Aorta (tissue), 5 donors: Measurements from ENCODE around the gene DOK1. TPM values are rescaled to one million over a fixed set of nuclear protein-coding genes. Genes with fewer than 3 reads are reported as not detected.
A peak's percentile ranks its signal among the peaks of the same experiment; 100 is the strongest.

Source experiments
- ATAC-seq: fragments of 200-7000 bp; cut with Tn5 transposase; one replicate; pipeline ENCODE4 v1.9.1; 2022; ENCODE audit warnings: moderate library complexity; ENCODE audit not compliant: low FRiP score
- DNase-seq, 2 donors: peaks; one replicate each; pipeline ENCODE4 v3.0.0-alpha.2; 2020
- H3K27ac ChIP-seq, 2 donors: one replicate each; pipeline ENCODE4 v1.5.1; 2013; ENCODE audit warnings: low read length in 2 of 2, mild to moderate bottlenecking in 2 of 2, moderate library complexity in 2 of 2, control low read depth in 1 of 2, inconsistent platforms in 1 of 2, low read depth in 1 of 2
- H3K27me3 ChIP-seq, 2 donors: one replicate each; pipeline ENCODE4 v1.6.1; 2013; ENCODE audit warnings: control low read depth in 1 of 2, low read length in 1 of 2, mild to moderate bottlenecking in 1 of 2, moderate library complexity in 1 of 2; ENCODE audit not compliant: insufficient read depth in 2 of 2, control insufficient read depth in 1 of 2
- H3K36me3 ChIP-seq, 2 donors: one replicate each; pipeline ENCODE4 v1.6.1; 2013; ENCODE audit warnings: control low read depth in 1 of 2, low read length in 1 of 2, mild to moderate bottlenecking in 1 of 2; ENCODE audit not compliant: insufficient read depth in 2 of 2, control insufficient read depth in 1 of 2
- H3K4me1 ChIP-seq, 2 donors: one replicate each; pipeline ENCODE4 v1.6.1; 2013; ENCODE audit warnings: low read length in 2 of 2, control low read depth in 1 of 2, mild to moderate bottlenecking in 1 of 2, moderate library complexity in 1 of 2; ENCODE audit not compliant: insufficient read depth in 2 of 2, control insufficient read depth in 1 of 2
- H3K4me3 ChIP-seq, 2 donors: one replicate each; pipeline ENCODE4 v1.5.1; 2013; ENCODE audit warnings: low read length in 2 of 2, control low read depth in 1 of 2, mild to moderate bottlenecking in 1 of 2
- H3K9me3 ChIP-seq: one replicate; pipeline ENCODE4 v1.6.1; 2013; ENCODE audit warnings: mild to moderate bottlenecking, low read length; ENCODE audit not compliant: control insufficient read depth
- WGBS, 2 donors: extraction: QIAGEN DNeasy Blood & Tissue Kit; methylation state at CpG; one replicate each; pipeline ENCODE4 v1.1.7; 2013; 5-methylcytosine and 5-hydroxymethylcytosine counted together
- intact Hi-C, 2 donors: fragments of 100-400 bp; cut with DNase I; formaldehyde crosslinking; loops; one replicate each; pipeline versions ENCODE4 v1.14.2 to v1.15.0; 2022
- polyA plus RNA-seq, 2 donors: library from polyadenylated mRNA; stranded (reverse); fragments of 200-250 nt; gene quantifications; one replicate each; pipeline ENCODE4 v1.2.3, GENCODE V29; 2013
- total RNA-seq, 2 donors: library from RNA; stranded (reverse); fragmentation: NEBNext Ultra II Directional; extraction: Animal tissue kit (Norgen Biotek cat#: 25700); gene quantifications; one replicate each; pipeline ENCODE4 v1.2.1, GENCODE V29; 2021
- donor health status: healthy with polysubstance abuse.
- donor health status: Bipolar disorder and iron deficiency.
- donor health status: DM: no; HTN: no; CAD: no.
- donor health status: DM: no; HTN: no; CAD: no.
- donor health status: DM: yes; HTN: yes; CAD: no.

The DOK1 gene
- total and polyA plus RNA-seq, 4 donors, result 14.9 to 19.6 (median 17.3) TPM

- Histone ChIP-seq H3K27ac (no peak overlapping the region), H3K9me3 (no peaks in the 10 kb centered on the region), H3K4me3 (no peak overlapping the region), H3K36me3 (no peaks in the 10 kb centered on the region), H3K4me1 (no peaks in the 10 kb centered on the region), H3K27me3 (no peaks in the 10 kb centered on the region)
- DNase-seq, result no peak
- intact Hi-C loops, result no loop called here
- ATAC-seq, result no peak
These were observed 3.0 kb upstream of the DOK1 start for GRCh38 chr2:74551530-74551929.

GRCh38 chr2:74551942-74552913 lies 2.3 kb upstream of the DOK1 start:
- Histone ChIP-seq H3K4me1 (no peaks in the 10 kb centered on the region), H3K27me3 (no peaks in the 10 kb centered on the region), H3K4me3 (no peak overlapping the region), H3K9me3 (no peaks in the 10 kb centered on the region), H3K27ac (no peak overlapping the region), H3K36me3 (no peaks in the 10 kb centered on the region)
- WGBS, 2 donors, result 89 to 90% methylated on average over 21 of the region's 21 CpGs
- no peak for ATAC-seq
- peak in 1 of 2 donors; percentile 40 for DNase-seq
- intact Hi-C loops, result no loop called here

GRCh38 chr2:74552914-74553811 lies 1.4 kb upstream of the DOK1 start:
- WGBS, 2 donors, result 18 to 23% methylated on average over 26 to 27 of the region's 27 CpGs
- no peak overlapping the region for H3K27ac ChIP-seq
- ATAC-seq, result no peak
- no peaks in the 10 kb centered on the region for H3K4me1 ChIP-seq
- no peaks in the 10 kb centered on the region for H3K9me3 ChIP-seq
- intact Hi-C loops, result no loop called here
- peak overlapping the region; percentile 39 to 74 for H3K4me3 ChIP-seq
- no peaks in the 10 kb centered on the region for H3K36me3 ChIP-seq
- H3K27me3 ChIP-seq, result no peaks in the 10 kb centered on the region
- peak in 1 of 2 donors; percentile 61 for DNase-seq

- intact Hi-C loops, result loop anchor here in 1 of 2 donors (1.0 kb wide), 1 partner anchor 26 kb away; the partner anchor contains the start of genes AUP1 and HTRA2
These were observed 456 bp downstream of the DOK1 start for GRCh38 chr2:74554820-74555531.

GRCh38 chr2:74555610-74556103 lies 1.1 kb downstream of the DOK1 start:
- DNase-seq, result peak in 1 of 2 donors; percentile 62
- Histone ChIP-seq H3K36me3 (no peaks in the 10 kb centered on the region), H3K4me3 (no peak overlapping the region), H3K27ac (no peak overlapping the region), H3K27me3 (no peaks in the 10 kb centered on the region), H3K9me3 (no peaks in the 10 kb centered on the region), H3K4me1 (no peaks in the 10 kb centered on the region)
- intact Hi-C loops, result no loop called here
- no peak for ATAC-seq
- 85% methylated on average over 17 of the region's 17 CpGs for WGBS, 2 donors

More at GRCh38 chr2:74554820-74555531, 456 bp downstream of the DOK1 start:
- WGBS, 2 donors, result 6 to 8% methylated on average over 56 to 58 of the region's 58 CpGs
- Histone ChIP-seq H3K27me3 (no peaks in the 10 kb centered on the region), H3K9me3 (no peaks in the 10 kb centered on the region), H3K4me1 (no peaks in the 10 kb centered on the region), H3K4me3 (peak overlapping the region; percentile 39), H3K36me3 (no peaks in the 10 kb centered on the region), H3K27ac (peak overlapping the region in 1 of 2 donors; percentile 4)
- peak; percentile 74 to 86 for DNase-seq
- peak; percentile 45 for ATAC-seq

- no peak overlapping the region for H3K4me3 ChIP-seq
- intact Hi-C loops, result no loop called here
- WGBS, 2 donors, result 90 to 92% methylated on average over 14 of the region's 14 CpGs
- ATAC-seq (no peak), DNase-seq (no peak)
- H3K9me3 ChIP-seq, result no peaks in the 10 kb centered on the region
- H3K4me1 ChIP-seq, result no peaks in the 10 kb centered on the region
- H3K36me3 ChIP-seq, result no peaks in the 10 kb centered on the region
- no peak overlapping the region for H3K27ac ChIP-seq
- no peaks in the 10 kb centered on the region for H3K27me3 ChIP-seq
These were observed 1.6 kb downstream of the DOK1 start for GRCh38 chr2:74556159-74556558.

GRCh38 chr2:74556831-74557370 lies 2.4 kb downstream of the DOK1 start:
- 78 to 89% methylated on average over 6 of the region's 6 CpGs for WGBS, 2 donors
- DNase-seq, result no peak
- Histone ChIP-seq H3K9me3 (no peaks in the 10 kb centered on the region), H3K27ac (no peak overlapping the region), H3K27me3 (no peaks in the 10 kb centered on the region), H3K36me3 (no peaks in the 10 kb centered on the region), H3K4me1 (no peaks in the 10 kb centered on the region), H3K4me3 (no peak overlapping the region)
- no peak for ATAC-seq
- intact Hi-C loops, result no loop called here
